Inflammatory macrophage treated with lipopolysaccharide for 4 hours (primary cell): ENCODE data around the gene DCAF12.
"Not testable (repeated sequence)": the region's sequence is repeated elsewhere in the genome, so short reads cannot be mapped to it uniquely, and the experiment has no call there.

Experiments used
- DNase-seq: peaks from one replicate; pipeline ENCODE4 v3.0.0-alpha.2; 2020

DCAF12 gene

DNA sequence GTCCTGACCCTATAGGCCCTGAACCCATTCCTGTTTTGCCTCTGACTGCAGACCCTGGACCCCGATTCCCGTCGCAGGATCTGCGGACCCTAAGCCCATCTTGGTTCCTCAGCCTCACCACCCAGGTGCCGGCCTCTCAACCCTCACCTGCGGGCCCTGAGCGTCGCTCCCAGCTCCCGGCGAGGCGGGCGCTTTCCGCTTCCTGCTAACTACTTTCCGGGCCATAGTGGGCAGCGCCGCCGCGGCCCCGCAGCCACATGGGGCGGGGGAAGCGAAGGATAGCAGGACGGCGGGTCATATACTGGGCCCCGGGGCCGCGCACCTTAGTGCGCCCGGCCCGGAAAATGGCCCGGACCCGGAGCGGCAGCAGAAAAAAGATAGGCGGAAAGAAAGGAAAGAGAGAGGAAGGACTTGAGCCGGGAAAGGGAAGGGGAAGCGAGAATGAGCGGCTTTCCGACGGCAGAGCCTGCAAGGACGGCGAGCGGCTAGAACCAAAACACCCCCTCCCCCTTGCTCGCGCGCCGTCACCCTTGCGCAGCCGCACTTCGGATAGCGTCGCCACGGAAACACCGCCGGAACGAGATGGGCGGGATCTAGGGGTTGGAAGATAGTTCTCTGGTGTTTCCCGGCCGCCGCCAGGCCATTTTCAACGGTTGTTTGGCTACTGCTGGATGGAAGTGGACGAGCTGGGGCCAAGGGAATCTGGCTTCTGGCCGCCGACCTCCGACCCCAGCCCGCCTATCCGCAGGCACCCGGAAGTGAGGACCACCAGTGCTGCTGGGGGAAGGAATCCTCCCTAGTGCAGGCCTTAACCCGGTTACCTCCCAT is at the start of gene DCAF12:
Gene DCAF12, minus strand, starts transcription at position 492 of the 828 bp plus-strand sequence. Its CDS starts 267 bp downstream, at position 225.
- DNase-seq = peak; percentile 95

DNA sequence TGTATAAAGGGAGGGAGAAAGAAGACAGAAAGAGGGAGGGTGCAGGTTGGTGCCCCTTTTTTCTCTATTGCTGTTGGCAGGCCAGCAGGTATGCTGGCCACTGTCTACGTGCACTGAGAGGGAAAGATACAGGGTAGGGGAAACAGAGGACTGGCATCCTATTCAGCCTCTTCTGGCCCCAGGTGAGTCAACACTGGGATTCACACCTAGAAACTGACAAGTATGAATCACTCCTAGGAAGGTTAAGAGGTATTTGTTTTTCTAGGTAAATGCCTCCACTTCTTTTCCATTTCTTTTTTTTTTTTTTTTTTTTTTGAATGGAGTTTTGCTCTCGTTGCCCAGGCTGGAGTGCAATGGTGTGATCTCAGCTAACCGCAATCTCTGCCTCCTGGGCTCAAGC is 49.6 kb upstream of the DCAF12 start:
- no peak for DNase-seq

DNA sequence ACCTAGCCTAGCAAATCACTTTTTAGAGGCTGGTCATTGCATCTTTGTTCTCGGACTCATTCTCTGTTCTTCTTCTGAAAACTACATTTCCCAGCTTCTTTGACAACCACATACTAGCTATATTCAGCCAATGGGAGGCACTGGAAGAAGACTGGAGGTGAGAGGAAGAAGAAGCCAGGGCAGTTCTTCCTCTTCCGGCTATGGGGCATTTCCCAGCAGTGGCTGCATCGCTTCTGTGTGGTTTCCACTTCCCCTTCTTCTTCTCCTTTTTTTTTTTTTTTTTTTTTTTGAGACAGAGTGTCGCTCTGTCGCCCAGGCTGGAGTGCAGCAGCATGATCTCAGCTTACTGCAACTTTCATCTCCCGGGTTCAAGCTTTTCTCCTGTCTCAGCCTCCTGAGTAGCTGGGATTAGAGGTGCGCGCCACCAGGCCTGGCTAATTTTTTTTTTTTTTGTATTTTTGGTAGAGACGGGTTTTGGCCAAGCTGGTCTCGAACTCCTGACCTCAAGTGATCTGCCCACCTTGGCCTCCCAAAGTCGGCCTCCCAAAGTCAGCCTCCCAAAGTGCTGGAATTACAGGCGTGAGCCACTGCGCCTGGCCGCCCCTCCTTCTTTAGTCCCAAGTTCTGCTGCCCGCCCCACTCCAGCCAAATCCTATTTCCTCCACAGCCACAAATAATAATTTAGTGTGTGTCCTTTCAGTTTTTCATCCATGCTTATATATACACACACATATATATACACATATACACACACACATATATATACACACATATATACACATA is 45.4 kb upstream of the DCAF12 start:
- DNase-seq = peak; percentile 90

GRCh38 chr9:34170237-34170991 is 43.9 kb upstream of the DCAF12 start:
- DNase-seq = no peak

DNA sequence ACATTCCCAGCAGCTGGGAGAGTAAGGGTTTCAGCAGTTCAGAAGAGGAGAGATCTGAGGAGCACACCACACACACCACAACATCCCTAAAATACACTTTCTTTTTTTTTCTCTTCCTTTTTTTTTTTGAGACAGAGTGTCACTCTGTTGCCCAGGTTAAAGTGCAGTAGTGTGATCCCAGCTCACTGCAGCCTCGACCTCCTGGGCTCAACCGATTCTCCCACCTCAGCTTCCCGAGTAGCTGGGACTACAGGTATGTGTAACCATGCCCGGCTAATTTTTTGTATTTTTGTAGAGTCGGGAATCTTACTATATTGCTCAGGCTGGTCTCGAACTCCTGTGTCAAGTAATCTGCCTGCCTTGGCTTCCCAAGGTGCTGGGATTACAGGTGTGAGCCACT is 42.6 kb upstream of the DCAF12 start:
- no peak for DNase-seq

GRCh38 chr9:34163434-34163833 is 36.9 kb upstream of the DCAF12 start:
- DNase-seq = peak; percentile 39

- DNase-seq = no peak
Measured at GRCh38 chr9:34158362-34158869, 31.9 kb upstream of the DCAF12 start.

DNA sequence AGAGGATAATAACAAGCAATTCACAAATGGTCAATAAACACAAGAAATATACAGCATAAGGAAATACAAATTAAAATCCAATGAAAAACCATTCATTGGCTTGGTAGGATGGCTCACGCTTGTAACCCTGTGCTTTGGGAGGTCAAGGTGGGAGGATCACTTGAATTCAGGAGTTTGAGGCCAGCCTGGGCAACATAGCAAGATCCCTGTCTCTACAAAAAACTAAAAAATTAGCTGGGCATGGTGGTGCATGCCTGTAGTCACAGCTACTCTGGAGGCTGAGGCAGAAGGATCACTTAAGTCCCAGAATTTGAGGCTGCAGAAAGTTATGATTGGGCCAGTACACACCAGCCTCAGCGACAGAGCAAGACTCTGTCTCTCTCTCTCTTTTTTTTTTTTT is 31.4 kb upstream of the DCAF12 start:
- DNase-seq = no peak

DNA sequence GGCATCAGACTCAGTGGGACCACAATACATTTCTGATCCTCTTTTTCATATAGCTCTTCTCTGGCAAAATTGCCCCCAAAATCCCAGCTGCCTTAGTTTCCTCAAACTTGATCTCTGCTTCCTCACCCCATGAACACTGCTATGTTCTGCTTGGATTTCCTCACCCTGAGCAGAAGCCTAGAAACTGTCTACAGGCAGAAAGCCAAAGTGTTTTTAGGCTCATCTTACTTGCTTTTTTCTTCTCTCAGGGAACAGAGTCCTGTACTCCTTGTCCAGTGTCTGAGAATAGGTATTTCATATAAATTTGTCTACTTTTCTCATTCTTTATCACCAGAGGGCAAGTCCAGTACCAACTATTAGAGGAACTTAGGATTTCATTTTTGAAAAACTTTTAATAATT is 30.8 kb upstream of the DCAF12 start:
- DNase-seq = no peak

- DNase-seq = no peak
Measured at GRCh38 chr9:34154057-34154456, 27.6 kb upstream of the DCAF12 start.

DNA sequence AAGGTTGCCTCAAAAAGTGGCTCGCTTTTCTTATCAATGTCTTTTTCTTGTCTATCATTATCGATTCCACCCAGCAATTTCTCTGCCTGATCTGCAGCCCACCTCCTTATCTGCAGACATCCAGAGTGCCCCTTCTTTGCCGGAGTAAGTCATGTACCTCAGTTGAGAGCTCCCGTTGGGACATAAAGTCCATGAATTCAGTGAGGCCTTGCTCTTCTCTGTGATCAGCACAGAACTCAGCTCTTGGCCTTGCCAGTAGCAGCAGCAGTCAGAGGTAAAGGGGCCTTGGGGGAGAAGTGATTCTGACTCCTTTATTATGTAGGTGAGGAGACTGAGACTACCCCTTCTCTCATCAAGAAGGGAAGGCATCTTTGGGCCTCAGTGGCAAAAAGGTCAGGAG is 24.9 kb upstream of the DCAF12 start:
- no peak for DNase-seq

GRCh38 chr9:34145165-34145564 is 18.7 kb upstream of the DCAF12 start:
- DNase-seq = no peak

- DNase-seq = no peak
Measured at GRCh38 chr9:34143116-34143515, 16.6 kb upstream of the DCAF12 start.

DNA sequence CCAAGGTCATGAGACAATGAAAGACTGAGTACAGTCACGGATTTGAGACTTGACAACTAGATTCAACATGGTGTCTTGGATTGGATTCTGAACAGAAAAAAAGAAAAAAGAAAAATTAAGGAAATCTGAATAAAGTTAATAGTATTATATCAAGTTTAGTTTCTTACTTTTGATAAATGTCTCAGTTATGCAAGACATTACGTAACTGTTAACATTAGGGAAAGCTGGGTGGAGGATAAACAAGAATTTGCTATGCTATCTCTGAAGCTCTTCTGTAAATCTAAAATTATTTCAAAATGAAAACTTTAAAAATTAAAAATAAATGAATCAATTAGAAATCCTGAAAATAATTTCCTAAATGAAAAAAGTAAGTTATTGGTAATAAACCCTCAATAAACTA is 14.4 kb upstream of the DCAF12 start:
- no peak for DNase-seq

- no peak for DNase-seq
Measured at GRCh38 chr9:34139477-34140146, 13.1 kb upstream of the DCAF12 start.

DNA sequence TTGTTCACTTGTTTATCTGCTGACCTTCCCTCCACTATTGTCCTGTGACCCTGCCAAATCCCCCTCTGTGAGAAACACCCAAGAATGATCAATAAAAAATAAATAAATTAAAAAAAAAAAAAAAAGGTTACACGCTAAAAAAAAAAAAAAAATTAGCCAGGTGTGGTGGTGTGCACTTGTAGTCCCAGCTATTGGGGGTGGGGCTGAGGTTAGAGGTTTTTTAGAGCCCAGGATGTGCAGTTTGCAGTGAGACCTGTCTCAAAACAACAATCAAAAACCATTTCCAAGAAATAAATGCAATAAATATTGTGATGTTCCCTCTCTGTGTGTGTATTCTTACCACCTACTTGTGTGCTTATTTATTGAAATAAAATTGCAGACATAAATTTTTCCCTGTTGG is 12.1 kb upstream of the DCAF12 start:
- not testable (repeated sequence) for DNase-seq

DNA sequence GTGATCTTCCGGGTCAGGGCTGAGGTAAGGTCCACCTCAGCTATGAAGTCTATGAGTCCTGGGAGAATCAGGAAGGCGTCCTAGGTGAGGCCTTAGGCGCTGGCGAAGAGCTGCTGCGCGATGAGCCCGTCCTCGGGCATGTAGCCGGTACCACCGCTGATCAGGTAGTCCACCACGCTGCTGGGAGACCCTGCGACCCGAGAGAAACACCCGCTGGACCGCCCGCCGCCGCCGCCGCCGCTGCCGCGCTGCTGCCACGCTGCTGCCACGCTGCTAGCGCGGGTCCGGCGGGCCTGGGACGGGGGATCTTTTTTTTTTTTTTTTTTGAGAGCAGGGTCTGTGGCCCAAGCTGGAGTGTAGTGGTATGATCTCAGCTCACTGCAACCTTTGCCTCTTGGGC is 8.0 kb upstream of the DCAF12 start:
- no peak for DNase-seq

DNA sequence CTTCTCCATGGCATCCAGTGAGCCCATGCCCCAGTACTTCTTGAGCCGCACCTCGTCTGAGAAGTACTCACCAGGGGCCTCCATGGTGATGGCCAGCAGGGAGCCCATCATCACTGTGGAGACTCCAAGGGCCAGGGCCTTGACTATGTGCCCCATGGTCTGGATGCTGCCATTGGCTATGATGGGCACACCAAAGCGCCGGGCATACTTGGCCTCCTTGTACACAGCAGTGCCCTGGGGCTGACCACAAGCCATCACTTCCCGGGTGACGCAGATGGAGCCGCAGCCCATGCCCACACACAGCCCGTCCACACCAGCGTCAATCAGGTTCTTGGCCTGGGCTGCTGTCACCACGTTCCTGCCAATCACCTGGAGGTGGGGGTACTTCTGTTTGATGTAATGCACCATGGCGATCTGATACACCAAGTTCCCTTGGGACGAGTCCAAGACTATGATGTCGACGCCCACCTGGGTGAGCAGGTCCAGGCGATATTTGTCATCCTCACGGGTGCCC is 7.0 kb upstream of the DCAF12 start:
- no peak for DNase-seq

DNA sequence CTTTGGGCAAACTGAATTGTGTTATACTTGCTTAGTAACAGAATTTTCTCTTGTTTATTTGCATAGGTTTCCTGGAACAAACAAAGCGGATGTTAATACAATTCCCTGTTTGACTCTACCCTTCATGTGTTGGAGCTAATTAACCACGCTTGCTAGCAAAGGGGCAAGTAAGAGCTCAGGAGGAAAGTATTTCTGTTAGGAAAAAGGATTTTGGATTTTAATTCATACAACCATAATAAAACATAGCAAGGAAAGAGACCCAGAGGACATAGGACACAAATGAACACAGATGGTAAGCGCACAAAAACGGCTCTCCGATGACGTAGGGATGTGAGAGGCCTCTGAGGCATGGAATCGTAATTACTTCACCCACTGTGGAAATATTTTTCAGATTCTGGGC is 5.1 kb upstream of the DCAF12 start:
- DNase-seq = no peak

DNA sequence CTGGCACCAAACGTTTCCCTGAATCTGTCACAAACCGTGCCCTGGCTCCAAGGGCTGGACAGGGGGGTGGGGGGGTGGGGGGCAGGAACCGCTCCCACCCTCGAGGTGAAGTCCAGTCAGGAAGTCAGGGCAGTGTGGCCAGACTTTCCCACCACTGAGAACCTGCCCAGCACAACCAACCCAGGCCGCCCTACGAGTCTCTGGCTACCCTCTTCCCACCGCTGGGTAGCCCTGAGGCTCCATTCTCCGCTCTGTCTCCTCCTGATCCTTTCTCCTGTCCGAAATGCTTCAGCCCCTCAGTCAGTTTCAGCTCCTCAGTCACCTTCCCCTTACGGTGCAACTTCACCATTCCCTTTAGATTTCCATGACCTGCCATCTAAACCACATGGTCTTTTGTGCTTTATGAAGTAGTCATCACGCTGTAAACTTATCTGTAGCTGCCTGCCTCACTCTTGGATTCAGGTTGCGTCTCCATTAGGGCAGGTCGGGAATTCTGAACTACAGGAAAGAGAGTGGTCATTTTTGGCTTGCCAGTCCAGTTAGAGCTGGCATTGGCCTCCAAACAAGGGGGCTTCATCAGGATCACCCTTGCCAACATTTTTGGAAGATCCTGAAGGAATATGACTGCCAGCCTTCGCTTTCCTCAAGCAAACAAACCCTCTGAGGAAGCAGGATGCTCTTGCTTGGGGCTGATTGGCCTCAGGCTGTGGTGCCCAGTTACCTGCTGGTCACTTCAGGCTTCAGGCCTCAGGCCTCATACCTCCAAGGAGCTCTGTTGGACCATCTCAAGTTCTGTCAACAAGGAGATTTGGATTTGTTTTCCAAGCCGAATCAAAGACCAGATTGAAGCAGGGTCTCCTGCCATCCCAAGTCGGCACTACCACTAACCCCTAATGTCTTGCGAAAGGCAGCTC is 794 bp upstream of the DCAF12 start:
- no peak for DNase-seq

DNA sequence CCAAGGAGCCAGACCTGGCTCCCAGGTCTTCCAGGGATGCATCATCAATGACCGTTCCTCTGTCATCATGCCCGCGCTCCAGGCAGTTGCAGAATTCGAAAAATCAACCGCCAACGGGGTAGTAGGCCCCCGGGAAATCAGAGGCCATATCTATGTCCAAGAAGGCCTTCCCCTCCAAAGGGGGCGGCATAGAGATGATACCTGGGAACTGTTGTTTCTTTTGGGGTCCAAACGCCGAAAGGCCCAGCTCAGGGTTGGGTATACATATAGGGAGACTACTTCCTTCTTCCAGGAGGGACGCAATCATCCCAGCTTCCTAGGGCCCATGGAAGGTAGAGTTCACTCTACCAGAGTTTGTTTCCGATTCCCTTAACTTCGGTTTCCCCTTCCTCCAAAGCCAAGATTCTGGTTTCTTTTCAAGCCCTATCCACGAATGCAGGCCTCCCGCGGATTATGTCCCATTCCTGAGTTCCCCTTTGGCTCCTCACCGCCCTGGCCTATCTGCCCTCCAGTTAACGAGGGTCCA is 754 bp downstream of the DCAF12 start:
- DNase-seq = peak; percentile 36
